Upper lobe of left lung (tissue), 4 donors: ENCODE results near the gene HERC2.

ENCODE experiments used
- EP300 ChIP-seq, 4 donors: sonication (generic); formaldehyde crosslinking; IDR thresholded peaks; one replicate each; pipeline ENCODE4 v1.5.1; 2017; ENCODE audit warnings: antibody characterized with exemption in 4 of 4, control low read depth in 2 of 4
- POLR2A ChIP-seq, 4 donors: fragments of 450-650 bp; IDR thresholded peaks; one replicate each; pipeline ENCODE4 v1.5.1; 2016 to 2017; ENCODE audit warnings: antibody characterized with exemption in 4 of 4, mild to moderate bottlenecking in 2 of 4
- POLR2AphosphoS5 ChIP-seq, 2 donors: sonication (generic); formaldehyde crosslinking; IDR thresholded peaks; one replicate each; pipeline ENCODE4 v1.5.1; 2017; ENCODE audit warnings: antibody characterized with exemption in 2 of 2
- TF ChIP-seq, protein P1 (sequence below), 6 experiments: fragments of 450-650 bp in 4 of 6; fragments of 200-600 bp in 2 of 6; sonication (generic) in 2 of 6; IDR thresholded peaks; one replicate each; pipeline ENCODE4 v1.5.1; 2016 to 2019; ENCODE audit warnings: antibody characterized with exemption in 6 of 6

GRCh38 chr15:28086175-28086703, 235.7 kb downstream of the HERC2 start:
- TF ChIP-seq, protein P1, sequence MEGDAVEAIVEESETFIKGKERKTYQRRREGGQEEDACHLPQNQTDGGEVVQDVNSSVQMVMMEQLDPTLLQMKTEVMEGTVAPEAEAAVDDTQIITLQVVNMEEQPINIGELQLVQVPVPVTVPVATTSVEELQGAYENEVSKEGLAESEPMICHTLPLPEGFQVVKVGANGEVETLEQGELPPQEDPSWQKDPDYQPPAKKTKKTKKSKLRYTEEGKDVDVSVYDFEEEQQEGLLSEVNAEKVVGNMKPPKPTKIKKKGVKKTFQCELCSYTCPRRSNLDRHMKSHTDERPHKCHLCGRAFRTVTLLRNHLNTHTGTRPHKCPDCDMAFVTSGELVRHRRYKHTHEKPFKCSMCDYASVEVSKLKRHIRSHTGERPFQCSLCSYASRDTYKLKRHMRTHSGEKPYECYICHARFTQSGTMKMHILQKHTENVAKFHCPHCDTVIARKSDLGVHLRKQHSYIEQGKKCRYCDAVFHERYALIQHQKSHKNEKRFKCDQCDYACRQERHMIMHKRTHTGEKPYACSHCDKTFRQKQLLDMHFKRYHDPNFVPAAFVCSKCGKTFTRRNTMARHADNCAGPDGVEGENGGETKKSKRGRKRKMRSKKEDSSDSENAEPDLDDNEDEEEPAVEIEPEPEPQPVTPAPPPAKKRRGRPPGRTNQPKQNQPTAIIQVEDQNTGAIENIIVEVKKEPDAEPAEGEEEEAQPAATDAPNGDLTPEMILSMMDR (IDR thresholded peaks at IDR 0.05), result peak; percentile 62 to 78 (median 64)
- no peak for TF ChIP-seq POLR2A (IDR thresholded peaks at IDR 0.05)
- no peak for TF ChIP-seq EP300 (IDR thresholded peaks at IDR 0.05)
- no peak for TF ChIP-seq POLR2AphosphoS5 (IDR thresholded peaks at IDR 0.05)
